ENCODE data around the gene RPL7A.
"Not testable (repeated sequence)": the region's sequence is repeated elsewhere in the genome, so short reads cannot be mapped to it uniquely, and the experiment has no call there.

RPL7A gene

GRCh38 chr9:133329306-133330156 is 18.5 kb upstream of the RPL7A start:
- H3K27ac ChIP-seq; POLR2A ChIA-PET (ENCODE audit: low non-redundant PET): not testable (repeated sequence)
- DNase-seq (ENCODE audit: low spot score) = peak; percentile 47
- peak; percentile 91 for TF ChIP-seq CTCF (conservative IDR thresholded peaks at IDR 0.05; ENCODE audit: low read depth)
- CTCF ChIA-PET = interaction anchor here (0.6 to 2.5 kb wide), 13 partner anchors 10 to 966 kb away, joined by 3 to 45 read pairs (median 4); partner anchors contain the start of gene WDR5

- POLR2A ChIA-PET (ENCODE audit: low non-redundant PET) = interaction anchor here (0.5 kb wide), 1 partner anchor 18 kb away, joined by 3 read pairs; no protein-coding TSS in a partner anchor
- TF ChIP-seq CTCF (conservative IDR thresholded peaks at IDR 0.05; ENCODE audit: low read depth) = no peak
- CTCF ChIA-PET = interaction anchor here (2.3 to 2.5 kb wide), 2 partner anchors 92 to 144 kb away, joined by 8 to 45 read pairs; no protein-coding TSS in a partner anchor
- no peak for DNase-seq (ENCODE audit: low spot score)
- H3K27ac ChIP-seq = peak overlapping the region; percentile 13
These were observed 16.8 kb upstream of the RPL7A start for GRCh38 chr9:133331221-133331620.

DNA sequence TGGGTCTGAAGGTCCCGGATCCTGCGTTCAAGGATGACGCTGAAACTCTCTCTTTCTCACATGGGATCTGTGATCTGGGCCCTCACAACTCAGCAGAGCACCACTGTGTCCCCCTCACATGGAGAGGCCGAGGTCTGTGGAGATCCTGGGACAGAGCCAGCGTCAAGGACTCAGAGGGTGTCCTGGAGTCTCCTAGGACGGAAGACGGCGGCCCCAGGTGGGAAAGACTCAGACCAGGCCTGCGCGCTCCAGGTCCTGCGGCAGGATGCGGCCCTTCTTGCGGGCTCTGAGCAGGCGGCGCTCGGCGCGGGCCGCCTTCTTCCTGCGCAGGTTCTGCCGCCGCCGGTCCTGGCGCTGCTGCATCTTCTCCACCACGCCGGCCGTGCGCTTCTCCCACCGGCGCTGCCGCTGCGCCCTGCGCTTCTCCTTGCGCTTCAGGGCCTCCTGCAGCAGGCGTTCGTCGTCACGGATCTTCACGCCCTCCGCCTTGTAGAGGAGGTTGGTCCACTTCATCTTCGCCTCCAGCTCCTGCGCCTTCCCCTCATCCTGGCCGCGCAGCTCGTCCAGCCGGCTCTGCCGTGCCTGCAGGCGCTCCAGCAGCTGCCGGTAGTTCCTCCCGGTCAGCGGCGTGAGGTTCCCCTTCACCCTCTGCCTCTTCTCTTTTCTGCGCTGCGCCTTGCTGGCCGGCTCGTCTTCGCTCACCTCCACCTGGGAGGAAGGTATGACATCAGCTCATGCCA is 16.2 kb upstream of the RPL7A start:
- ChIA-PET POLR2A (ENCODE audit: low non-redundant PET) (interaction anchor here (0.5 kb wide), 1 partner anchor 17 kb away, joined by 3 read pairs; no protein-coding TSS in a partner anchor), CTCF (no interaction called here)
- no peak for TF ChIP-seq CTCF (conservative IDR thresholded peaks at IDR 0.05; ENCODE audit: low read depth)

DNA sequence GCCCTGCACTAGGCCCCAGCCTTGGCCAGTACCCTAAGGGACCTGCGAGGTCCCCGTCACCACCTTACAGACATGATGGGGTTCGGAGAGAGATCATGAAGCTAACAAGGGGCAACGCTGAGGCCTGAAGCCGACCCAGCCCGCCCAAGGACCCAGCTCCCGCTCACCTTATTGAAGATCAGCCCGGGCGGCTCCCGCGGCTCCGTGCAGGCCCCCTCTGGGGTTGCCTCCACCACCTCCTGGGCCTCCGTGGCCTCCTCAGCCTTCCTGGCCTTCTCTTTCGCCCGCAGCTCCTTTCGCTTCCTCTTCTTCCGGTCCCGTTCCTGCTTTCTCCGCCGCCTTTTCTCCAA is 15.7 kb upstream of the RPL7A start:
- CTCF ChIA-PET = no interaction called here
- POLR2A ChIA-PET (ENCODE audit: low non-redundant PET) = no interaction called here
- H3K27ac ChIP-seq = no peak overlapping the region
- DNase-seq (ENCODE audit: low spot score) = no peak
- no peak for TF ChIP-seq CTCF (conservative IDR thresholded peaks at IDR 0.05; ENCODE audit: low read depth)

More for the DNA sequence above, 16.2 kb upstream of the RPL7A start:
- H3K27ac ChIP-seq = peak overlapping the region; percentile 13
- DNase-seq (ENCODE audit: low spot score) = no peak

DNA sequence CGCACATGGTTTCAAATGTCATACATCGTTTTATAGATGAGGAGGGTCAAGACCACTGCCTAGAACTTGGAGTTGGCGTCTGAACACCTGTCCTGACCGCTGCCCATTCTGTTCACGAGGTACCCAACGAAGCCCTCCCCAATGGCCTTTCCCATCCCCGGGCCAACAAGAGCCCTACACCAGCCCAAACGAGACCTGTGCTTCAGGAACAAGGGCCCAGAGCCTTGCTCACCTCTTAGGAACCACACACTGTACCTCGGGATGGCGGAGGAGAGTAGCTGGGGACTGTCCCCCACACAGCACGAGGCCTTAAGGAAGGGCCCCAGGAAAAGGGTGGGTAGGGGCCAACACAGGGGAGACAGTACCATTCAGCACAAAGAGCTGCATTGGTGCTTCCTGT is 15.0 kb upstream of the RPL7A start:
- H3K27ac ChIP-seq = peak overlapping the region; percentile 23
- no peak for DNase-seq (ENCODE audit: low spot score)
- POLR2A ChIA-PET (ENCODE audit: low non-redundant PET) = interaction anchor here (0.6 kb wide), 1 partner anchor 22 kb away, joined by 8 read pairs; no protein-coding TSS in a partner anchor
- CTCF ChIA-PET = no interaction called here
- TF ChIP-seq CTCF (conservative IDR thresholded peaks at IDR 0.05; ENCODE audit: low read depth) = no peak

GRCh38 chr9:133333566-133333965 is 14.5 kb upstream of the RPL7A start:
- DNase-seq (ENCODE audit: low spot score) = no peak
- ChIA-PET POLR2A (ENCODE audit: low non-redundant PET) (interaction anchor here (0.6 kb wide), 1 partner anchor 22 kb away, joined by 8 read pairs; no protein-coding TSS in a partner anchor), CTCF (interaction anchor here (0.6 kb wide), 2 partner anchors 55 to 181 kb away, joined by 3 to 5 read pairs; no protein-coding TSS in a partner anchor)
- TF ChIP-seq CTCF (conservative IDR thresholded peaks at IDR 0.05; ENCODE audit: low read depth) = no peak
- H3K27ac ChIP-seq = peak overlapping the region; percentile 23
